Kasumi-1 (cell line): ENCODE results near the gene SSC4D.

Experiments
- DNase-seq, 2 experiments: peaks; one replicate each; lab custom pipeline; 2025; lab: John Stamatoyannopoulos, UW

The SSC4D gene

GRCh38 chr7:76354516-76354915 lies 55.0 kb downstream of the SSC4D start:
- DNase-seq = no peak

- no peak for DNase-seq
Observed at GRCh38 chr7:76353744-76354143, 55.8 kb downstream of the SSC4D start.

DNA sequence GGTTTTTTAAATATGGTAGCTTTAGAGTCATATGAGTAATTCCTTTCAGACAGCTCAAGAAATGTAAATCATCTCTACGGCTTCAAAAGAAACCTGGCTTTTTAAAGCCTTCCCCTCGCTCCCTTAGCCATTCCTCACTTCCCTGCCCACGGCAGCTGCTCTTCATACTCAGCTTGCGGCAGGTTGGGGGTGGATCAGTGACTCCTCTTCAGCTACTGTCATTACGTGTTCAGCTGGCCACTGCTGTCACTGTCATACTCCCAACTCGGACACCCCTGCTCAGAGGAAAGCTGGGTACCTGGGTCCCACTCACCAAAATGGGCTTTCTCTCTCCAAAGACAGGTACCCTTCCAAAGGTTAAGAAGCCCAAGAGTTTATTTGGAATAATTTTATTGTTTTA lies 57.3 kb downstream of the SSC4D start:
- no peak for DNase-seq

DNA sequence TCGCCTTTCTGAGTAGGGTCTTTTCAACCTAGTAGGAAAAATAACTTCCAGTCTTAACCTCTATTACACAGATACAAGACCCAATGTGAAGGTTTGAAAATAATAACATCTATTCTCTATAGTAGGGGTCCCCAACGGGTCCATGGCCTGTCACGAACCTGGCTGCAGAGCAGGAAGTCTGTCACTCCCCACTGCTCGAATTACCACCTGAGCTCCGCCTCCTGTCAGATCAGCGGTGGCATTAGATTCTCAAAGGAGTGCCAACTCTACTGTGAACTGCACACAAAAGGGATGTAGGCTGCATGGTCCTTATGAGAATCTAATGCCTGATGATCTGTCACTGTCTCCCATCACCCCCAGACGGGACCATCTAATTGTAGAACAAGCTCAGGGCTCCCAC lies 58.1 kb downstream of the SSC4D start:
- no peak for DNase-seq

DNA sequence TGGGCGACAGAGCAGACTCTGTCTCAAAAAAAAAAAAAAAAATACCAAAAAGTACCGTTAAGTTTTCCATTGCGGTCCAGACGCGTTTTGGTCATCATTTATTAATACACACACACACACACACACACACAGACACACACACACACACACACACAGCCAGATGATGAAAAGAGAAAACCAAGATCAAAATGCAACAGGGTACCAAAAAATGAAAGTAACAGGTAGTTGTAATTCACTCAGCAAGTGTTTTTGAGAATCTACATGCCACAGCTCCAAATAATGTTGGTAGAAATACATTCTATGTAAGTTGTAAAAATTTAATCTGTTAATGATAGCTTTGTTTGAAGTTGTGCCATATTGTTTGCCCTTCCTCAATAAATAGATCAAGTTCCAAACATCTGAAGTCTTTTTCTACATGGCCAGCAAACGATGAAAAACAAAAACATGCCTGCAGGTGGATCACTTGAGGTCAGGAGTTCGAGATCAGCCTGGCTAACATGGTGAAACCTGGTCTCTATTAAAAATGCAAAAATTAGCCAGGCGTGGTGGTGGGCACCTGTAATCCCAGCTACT lies 60.1 kb downstream of the SSC4D start:
- DNase-seq = no peak

DNA sequence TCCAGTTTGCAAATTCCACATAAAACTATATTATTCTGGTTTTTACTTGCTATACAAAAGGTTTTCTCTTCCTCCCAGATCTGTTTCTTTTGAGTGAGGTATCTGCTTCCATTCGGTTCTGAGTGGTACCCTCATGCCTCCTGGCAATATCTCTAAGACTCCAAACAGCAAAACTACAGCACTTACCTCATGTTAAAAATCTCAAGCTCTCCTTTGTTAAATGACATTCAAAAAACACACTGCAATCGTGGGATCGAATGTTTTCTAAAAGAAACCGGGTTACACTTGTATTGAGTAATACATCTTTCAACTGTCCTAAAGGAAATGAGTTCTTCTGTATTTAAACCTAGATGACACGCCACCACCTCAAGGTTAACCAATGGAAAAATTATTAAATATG lies 61.8 kb downstream of the SSC4D start:
- DNase-seq = no peak

DNA sequence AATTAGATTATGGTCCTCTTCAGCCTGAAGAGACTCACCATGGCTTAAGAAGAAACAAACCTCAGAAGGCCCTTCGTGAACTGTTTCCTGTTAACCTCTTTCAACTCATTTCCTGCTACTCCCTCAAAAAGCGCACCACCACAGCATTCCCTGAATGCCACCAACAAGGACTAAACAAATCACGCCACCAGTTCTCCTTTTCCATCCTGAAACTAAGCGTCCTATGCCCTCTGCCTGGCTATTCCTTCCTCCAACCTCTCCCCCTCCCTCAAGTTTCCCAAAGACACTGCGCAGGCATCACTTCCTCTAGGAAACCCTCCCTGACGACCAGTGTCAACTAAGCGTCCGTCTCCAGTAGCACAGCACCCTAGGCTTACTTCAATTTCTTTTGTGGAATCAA lies 62.7 kb downstream of the SSC4D start:
- no peak for DNase-seq

DNA sequence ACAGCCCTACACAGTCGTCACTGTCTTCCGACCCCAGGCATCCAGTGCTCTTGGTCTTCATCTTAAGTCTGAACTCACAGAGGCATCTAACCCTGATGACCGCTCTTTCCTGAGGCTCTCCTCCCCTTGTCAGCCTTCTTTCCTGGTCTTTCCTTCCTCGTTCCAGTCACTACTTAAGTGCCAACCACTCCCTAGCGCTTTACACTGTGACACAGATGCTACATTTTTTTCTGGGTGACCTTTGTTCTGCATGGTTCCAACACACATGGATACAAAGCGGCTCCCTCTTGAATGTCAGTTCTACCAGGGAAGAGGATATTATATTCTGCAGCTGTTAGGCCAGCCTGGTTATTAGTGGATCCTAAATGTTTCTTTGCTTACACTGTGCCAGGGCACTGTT lies 63.4 kb downstream of the SSC4D start:
- no peak for DNase-seq

DNA sequence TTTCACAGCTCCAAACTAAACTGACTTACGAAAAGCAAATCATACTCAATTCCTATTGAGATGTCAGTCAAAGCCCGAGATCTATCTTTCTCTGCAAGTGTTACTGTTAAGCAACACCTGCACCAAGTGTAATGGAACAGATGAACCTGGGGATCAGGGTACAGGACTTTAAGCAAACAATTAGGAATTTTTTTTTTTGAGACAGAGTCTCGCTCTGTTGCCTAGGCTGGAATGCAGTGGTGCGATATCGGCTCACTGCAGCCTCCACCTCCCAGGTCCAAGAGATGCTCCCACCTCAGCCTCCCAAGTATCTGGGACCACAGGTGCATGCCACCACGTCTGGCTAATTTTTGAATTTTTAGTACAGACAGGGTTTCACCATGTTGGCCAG lies 65.6 kb downstream of the SSC4D start:
- DNase-seq = no peak

GRCh38 chr7:76343294-76343930 lies 66.1 kb downstream of the SSC4D start:
- DNase-seq = no peak

GRCh38 chr7:76342222-76342621 lies 67.3 kb downstream of the SSC4D start:
- no peak for DNase-seq

DNA sequence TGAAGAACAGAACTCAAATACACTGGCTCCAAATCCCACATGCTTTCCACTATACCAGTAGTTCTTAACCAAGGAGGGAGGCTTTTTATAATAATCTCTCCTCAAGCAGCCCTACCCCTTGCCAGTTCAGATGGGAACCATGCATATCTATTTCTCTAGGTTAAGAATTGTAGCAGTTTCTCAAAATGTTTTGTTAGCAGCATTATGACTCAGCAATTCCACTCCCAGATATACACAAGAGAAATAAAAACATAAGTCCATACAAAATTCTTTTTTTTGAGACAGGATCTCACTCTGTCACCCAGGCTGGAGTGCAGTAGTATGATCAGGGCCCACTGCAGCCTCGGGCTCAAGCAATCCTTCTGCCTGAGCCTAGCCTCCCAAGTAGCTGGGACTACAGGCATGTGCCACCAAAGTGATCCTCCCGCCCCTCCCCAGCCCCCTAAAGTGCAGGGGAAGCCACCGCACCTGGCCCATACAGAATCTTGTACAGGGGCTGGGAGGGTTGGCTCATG lies 68.8 kb downstream of the SSC4D start:
- no peak for DNase-seq
